Osteoblast (primary cell): ENCODE data around the gene CCDC142. TPM values are rescaled to one million over a fixed set of nuclear protein-coding genes. Genes with fewer than 3 reads are reported as not detected.

ENCODE experiments used
- DNase-seq: peaks from one replicate; pipeline ENCODE4 v3.0.0; 2011; ENCODE audit warnings: low spot score, mixed read lengths; ENCODE audit not compliant: insufficient read length; ENCODE audit errors: missing footprints
- H2AFZ ChIP-seq: 2 replicates; pipeline ENCODE4 v1.6.0; 2011; ENCODE audit warnings: mild to moderate bottlenecking, low read length
- H3K27ac ChIP-seq: 2 replicates; pipeline ENCODE4 v1.5.1; 2011; ENCODE audit warnings: mild to moderate bottlenecking, low read depth, low read length, moderate library complexity
- H3K27me3 ChIP-seq: 2 replicates; pipeline ENCODE4 v1.6.0; 2012; ENCODE audit warnings: mild to moderate bottlenecking, control low read depth, inconsistent platforms, low read length, moderate library complexity; ENCODE audit not compliant: insufficient read depth
- H3K36me3 ChIP-seq: 2 replicates; pipeline ENCODE4 v1.5.1; 2011; ENCODE audit warnings: mild to moderate bottlenecking, low read length, control low read depth, moderate library complexity; ENCODE audit not compliant: insufficient read depth
- H3K4me1 ChIP-seq: 2 replicates; pipeline ENCODE4 v1.5.1; 2011; ENCODE audit warnings: mild to moderate bottlenecking, low read length, control low read depth, moderate library complexity; ENCODE audit not compliant: insufficient read depth
- H3K4me2 ChIP-seq: 2 replicates; pipeline ENCODE4 v1.6.0; 2011; ENCODE audit warnings: mild to moderate bottlenecking, low read length; ENCODE audit not compliant: insufficient read depth
- H3K4me3 ChIP-seq: fragments of 200-600 bp; sonication (generic); 3 replicates; pipeline ENCODE4 v1.5.1; 2012; ENCODE audit warnings: mild to moderate bottlenecking, low read length, inconsistent platforms; ENCODE audit not compliant: insufficient read depth
- H3K79me2 ChIP-seq: 2 replicates; pipeline ENCODE4 v1.6.0; 2012; ENCODE audit warnings: mild to moderate bottlenecking, low read length, control low read depth, inconsistent platforms; ENCODE audit not compliant: insufficient read depth
- H3K9me3 ChIP-seq: 2 replicates; pipeline ENCODE4 v1.5.1; 2011; ENCODE audit warnings: low read depth, low read length, control low read depth
- H4K20me1 ChIP-seq: 2 replicates; pipeline ENCODE4 v1.6.0; 2012; ENCODE audit warnings: mild to moderate bottlenecking, low read length, control low read depth; ENCODE audit not compliant: insufficient read depth
- total RNA-seq: library from RNA; depleted of rRNA; stranded (reverse); fragments of >200 nt; gene quantifications from 2 replicates; pipeline ENCODE4 v1.2.3, GENCODE V29; 2012
- TF ChIP-seq, protein P1 (sequence below): IDR thresholded peaks from 2 replicates; pipeline ENCODE4 v1.5.1; 2011; ENCODE audit warnings: mild to moderate bottlenecking, low read depth, low read length, moderate library complexity; ENCODE audit errors: extremely low read depth

The CCDC142 gene
- total RNA-seq, 1 donor, result 32.6 TPM

DNA sequence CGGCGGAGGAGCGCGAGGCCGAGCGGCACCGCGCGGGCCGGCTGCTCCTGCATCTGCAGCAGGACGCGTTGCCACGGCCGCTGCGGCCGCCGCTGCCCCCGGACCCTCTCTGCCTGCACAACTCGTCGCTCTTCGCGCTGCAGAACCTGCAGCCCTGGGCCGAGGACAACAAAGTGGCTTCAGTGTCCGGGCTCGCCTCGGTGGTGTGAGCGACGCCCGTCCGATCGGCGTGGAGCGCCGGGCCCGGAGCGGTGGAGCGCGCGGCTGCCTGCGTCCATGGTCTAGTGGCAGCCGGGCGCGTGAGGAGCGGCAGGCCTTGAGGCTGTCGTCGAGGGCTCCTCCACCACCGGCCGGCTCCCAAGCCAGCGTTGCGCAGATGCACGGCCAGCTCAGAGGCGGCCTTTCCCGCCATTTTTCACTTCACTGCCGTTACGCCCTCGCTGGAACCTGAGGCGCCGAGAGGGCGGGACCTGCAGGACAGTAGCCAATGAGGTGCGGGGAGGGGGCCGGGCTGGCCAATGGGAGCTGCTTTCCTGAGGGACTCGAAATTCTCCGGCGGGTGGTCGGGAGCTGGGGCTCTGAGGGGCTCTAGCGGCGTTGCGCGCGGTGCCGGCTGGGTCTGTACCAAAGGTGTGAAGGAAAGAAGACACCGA, 33.3 kb upstream of the CCDC142 start:
- no peak overlapping the region for H3K27ac ChIP-seq
- H2AFZ ChIP-seq, result no peak overlapping the region
- peak; percentile 96 for DNase-seq
- TF ChIP-seq, protein P1, sequence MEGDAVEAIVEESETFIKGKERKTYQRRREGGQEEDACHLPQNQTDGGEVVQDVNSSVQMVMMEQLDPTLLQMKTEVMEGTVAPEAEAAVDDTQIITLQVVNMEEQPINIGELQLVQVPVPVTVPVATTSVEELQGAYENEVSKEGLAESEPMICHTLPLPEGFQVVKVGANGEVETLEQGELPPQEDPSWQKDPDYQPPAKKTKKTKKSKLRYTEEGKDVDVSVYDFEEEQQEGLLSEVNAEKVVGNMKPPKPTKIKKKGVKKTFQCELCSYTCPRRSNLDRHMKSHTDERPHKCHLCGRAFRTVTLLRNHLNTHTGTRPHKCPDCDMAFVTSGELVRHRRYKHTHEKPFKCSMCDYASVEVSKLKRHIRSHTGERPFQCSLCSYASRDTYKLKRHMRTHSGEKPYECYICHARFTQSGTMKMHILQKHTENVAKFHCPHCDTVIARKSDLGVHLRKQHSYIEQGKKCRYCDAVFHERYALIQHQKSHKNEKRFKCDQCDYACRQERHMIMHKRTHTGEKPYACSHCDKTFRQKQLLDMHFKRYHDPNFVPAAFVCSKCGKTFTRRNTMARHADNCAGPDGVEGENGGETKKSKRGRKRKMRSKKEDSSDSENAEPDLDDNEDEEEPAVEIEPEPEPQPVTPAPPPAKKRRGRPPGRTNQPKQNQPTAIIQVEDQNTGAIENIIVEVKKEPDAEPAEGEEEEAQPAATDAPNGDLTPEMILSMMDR, result no peak
- peak overlapping the region; percentile 10 for H3K4me3 ChIP-seq
- peaks cover 5% of the 10 kb centered on the region for H3K4me1 ChIP-seq
- H3K36me3 ChIP-seq, result no peaks in the 10 kb centered on the region
- peak overlapping the region; percentile 27 for H3K4me2 ChIP-seq
- H3K79me2 ChIP-seq, result no peaks in the 10 kb centered on the region
- H4K20me1 ChIP-seq, result no peaks in the 10 kb centered on the region
- peaks cover 93% of the 10 kb centered on the region for H3K27me3 ChIP-seq
- no peaks in the 10 kb centered on the region for H3K9me3 ChIP-seq

DNA sequence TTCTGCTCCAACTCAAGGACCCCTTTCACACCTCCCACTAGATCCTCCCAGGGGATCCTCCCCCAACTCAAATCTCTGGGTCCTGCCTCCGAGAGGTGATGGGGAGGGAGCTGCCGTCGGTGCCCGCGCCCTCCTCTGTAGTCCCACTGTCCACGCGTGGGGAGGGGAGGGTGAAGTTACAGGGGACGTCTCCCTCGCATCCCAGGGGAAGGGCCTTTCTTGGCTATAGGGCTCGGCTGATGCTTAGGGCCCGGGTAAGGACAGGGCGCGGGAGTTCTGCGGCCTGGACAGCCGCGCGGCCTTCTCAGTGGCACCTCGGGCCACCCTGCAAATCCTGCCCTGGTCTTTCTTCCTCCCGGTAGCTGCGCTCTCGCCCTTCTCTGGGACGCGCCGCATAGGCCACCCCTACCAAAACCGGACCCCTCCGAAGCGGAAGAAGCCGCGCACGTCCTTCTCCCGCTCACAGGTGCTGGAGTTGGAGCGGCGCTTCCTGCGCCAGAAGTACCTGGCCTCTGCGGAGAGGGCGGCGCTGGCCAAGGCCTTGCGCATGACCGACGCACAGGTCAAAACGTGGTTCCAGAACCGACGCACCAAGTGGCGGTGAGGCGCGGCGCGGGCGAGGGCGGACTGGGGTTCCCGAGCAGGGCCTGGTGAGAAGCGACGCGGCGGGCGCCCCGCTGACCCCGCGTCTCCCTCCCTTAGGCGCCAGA, 32.6 kb upstream of the CCDC142 start:
- no peak overlapping the region for H3K4me2 ChIP-seq
- peak; percentile 77 for DNase-seq
- H3K9me3 ChIP-seq, result no peaks in the 10 kb centered on the region
- no peak overlapping the region for H2AFZ ChIP-seq
- no peaks in the 10 kb centered on the region for H3K79me2 ChIP-seq
- no peaks in the 10 kb centered on the region for H4K20me1 ChIP-seq
- H3K27ac ChIP-seq, result no peak overlapping the region
- no peaks in the 10 kb centered on the region for H3K36me3 ChIP-seq
- no peak overlapping the region for H3K4me3 ChIP-seq
- peaks cover 6% of the 10 kb centered on the region for H3K4me1 ChIP-seq
- TF ChIP-seq, protein P1, result no peak
- peaks cover 94% of the 10 kb centered on the region for H3K27me3 ChIP-seq

DNA sequence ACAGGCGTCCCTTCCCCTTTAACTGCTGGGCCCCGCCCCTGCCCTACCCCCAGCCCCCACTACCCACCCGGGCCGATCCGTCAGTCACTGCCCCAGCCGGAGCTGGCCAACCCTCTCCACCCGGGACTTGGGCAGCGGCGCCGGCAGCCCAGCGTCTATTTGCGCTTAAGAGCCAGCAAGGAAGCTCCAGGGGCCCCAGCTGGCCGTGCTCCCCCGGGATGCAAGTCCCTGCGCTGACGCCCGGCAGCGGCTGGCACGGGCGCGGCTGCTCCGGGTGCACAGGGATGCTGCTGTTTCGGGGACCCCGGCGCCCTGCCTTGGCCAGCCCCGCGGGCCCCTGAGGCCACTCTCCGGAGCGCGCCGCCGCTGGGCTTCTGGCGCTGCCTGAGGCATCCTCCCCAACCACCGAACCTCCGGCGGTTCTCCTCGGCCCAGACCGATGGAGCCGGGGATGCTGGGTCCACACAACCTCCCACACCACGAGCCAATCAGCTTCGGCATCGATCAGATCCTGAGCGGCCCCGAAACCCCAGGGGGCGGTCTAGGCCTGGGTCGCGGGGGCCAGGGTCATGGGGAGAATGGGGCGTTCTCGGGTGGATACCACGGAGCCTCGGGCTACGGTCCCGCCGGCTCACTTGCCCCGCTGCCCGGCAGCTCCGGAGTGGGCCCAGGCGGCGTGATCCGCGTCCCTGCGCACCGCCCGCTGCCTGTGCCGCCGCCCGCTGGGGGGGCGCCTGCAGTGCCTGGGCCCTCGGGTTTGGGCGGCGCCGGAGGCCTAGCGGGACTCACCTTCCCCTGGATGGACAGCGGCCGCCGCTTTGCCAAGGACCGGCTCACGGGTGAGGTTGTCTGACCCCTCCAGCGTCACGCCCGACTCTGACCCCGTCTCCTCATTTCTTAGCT, 31.8 kb upstream of the CCDC142 start, which contains the start of gene TLX2:
Gene TLX2 (plus strand): TSS at position 83 of the 903 bp plus-strand sequence. CDS start 357 bp downstream, at position 440.
- Histone ChIP-seq H2AFZ (no peak within 1 kb of the TSS), H3K27me3 (peaks cover 86% of the 10 kb centered on the region), H3K4me3 (no peak within 1 kb of the TSS), H3K36me3 (no peaks in the 10 kb centered on the region), H3K9me3 (no peaks in the 10 kb centered on the region), H3K79me2 (no peaks in the 10 kb centered on the region), H4K20me1 (no peaks in the 10 kb centered on the region), H3K27ac (no peak within 1 kb of the TSS), H3K4me2 (no peak within 1 kb of the TSS), H3K4me1 (peaks cover 6% of the 10 kb centered on the region)
- TF ChIP-seq, protein P1, result no peak
- DNase-seq, result peak; percentile 86
